SIG-M5 treated with dmso at 0.1 percent for 504 hours (cell line): ENCODE data around the gene ARHGAP44.

Experiments used
- DNase-seq: peaks from one replicate; lab custom pipeline; 2025; ENCODE audit not compliant: unreplicated experiment; lab: John Stamatoyannopoulos, UW

The ARHGAP44 gene

GRCh38 chr17:12896180-12896785 lies 107.0 kb downstream of the ARHGAP44 start:
- DNase-seq = no peak

GRCh38 chr17:12898110-12898509 lies 108.8 kb downstream of the ARHGAP44 start:
- DNase-seq = no peak

- DNase-seq = no peak
Observed at GRCh38 chr17:12899604-12900003, 110.3 kb downstream of the ARHGAP44 start.

- DNase-seq = no peak
Observed at GRCh38 chr17:12900474-12900873, 111.2 kb downstream of the ARHGAP44 start.

GRCh38 chr17:12902046-12902445 lies 112.7 kb downstream of the ARHGAP44 start:
- DNase-seq = no peak

GRCh38 chr17:12907477-12907876 lies 118.2 kb downstream of the ARHGAP44 start:
- no peak for DNase-seq

- DNase-seq = no peak
Observed at GRCh38 chr17:12909046-12909445, 119.7 kb downstream of the ARHGAP44 start.

GRCh38 chr17:12909511-12909910 lies 120.2 kb downstream of the ARHGAP44 start:
- DNase-seq = no peak

- no peak for DNase-seq
Observed at GRCh38 chr17:12911239-12911638, 121.9 kb downstream of the ARHGAP44 start.

- no peak for DNase-seq
Observed at GRCh38 chr17:12917399-12917798, 128.1 kb downstream of the ARHGAP44 start.

GRCh38 chr17:12918142-12918541 lies 128.8 kb downstream of the ARHGAP44 start:
- no peak for DNase-seq

GRCh38 chr17:12922120-12922519 lies 132.8 kb downstream of the ARHGAP44 start:
- DNase-seq = no peak

- no peak for DNase-seq
Observed at GRCh38 chr17:12924614-12925013, 135.3 kb downstream of the ARHGAP44 start.

- no peak for DNase-seq
Observed at GRCh38 chr17:12927001-12927400, 137.7 kb downstream of the ARHGAP44 start.

GRCh38 chr17:12927541-12928425 lies 138.5 kb downstream of the ARHGAP44 start:
- no peak for DNase-seq

GRCh38 chr17:12928736-12929135 lies 139.4 kb downstream of the ARHGAP44 start:
- DNase-seq = peak; percentile 6

GRCh38 chr17:12936501-12936900 lies 147.2 kb downstream of the ARHGAP44 start:
- no peak for DNase-seq

GRCh38 chr17:12940699-12941098 lies 151.4 kb downstream of the ARHGAP44 start:
- no peak for DNase-seq

- DNase-seq = no peak
Observed at GRCh38 chr17:12947047-12947446, 157.7 kb downstream of the ARHGAP44 start.

GRCh38 chr17:12952012-12952411 lies 162.7 kb downstream of the ARHGAP44 start:
- DNase-seq = no peak

GRCh38 chr17:12953156-12953555 lies 163.9 kb downstream of the ARHGAP44 start:
- no peak for DNase-seq

- no peak for DNase-seq
Observed at GRCh38 chr17:12955521-12955920, 166.2 kb downstream of the ARHGAP44 start.
